ENCODE measurements around the gene UBE2R2.
"Not testable (repeated sequence)": the region's sequence is repeated elsewhere in the genome, so short reads cannot be mapped to it uniquely, and the experiment has no call there.

Gene UBE2R2

GRCh38 chr9:33816327-33817252 lies at the start of gene UBE2R2:
UBE2R2 (plus strand) TSS chr9:33817160; CDS start chr9:33817758, 598 bp downstream.
- DNase-seq (ENCODE audit: low read depth in 2 of 2, low spot score in 1 of 2): peak; percentile 86

DNA sequence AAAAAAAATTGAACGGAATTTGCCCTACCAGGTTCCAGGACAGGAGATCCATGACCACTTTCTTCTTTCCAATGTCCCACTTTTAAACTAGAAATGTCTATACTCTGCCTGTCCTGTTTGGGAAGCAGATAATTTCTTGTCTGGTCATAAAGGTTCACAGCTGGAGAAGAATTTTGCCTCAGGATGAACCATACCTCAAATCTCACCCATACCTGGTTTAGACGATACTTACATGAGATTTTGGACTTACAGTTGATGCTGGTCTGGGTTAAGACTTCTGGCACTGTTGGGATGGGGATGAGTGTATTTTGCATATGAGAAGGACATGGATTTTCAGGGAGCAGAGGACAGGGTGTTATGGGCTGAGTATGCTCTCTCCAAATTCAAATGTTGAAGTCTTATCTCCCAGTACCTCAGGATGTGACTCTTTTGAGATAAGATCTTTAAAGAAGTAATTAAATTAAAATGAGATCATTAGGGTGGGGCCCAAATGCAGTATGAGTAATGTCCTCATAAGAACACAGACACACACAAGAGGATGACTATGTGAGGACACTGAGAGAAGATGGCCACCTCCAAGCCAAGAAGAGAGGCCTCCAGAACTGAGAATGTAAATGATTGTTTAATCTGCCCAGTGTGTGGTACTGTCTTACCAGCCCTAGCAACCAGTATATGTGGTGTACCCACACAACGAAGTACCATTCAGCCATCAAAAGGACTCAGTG lies 46.6 kb upstream of the UBE2R2 start:
- not testable (repeated sequence) for DNase-seq (ENCODE audit: low read depth in 2 of 2, low spot score in 1 of 2)

DNA sequence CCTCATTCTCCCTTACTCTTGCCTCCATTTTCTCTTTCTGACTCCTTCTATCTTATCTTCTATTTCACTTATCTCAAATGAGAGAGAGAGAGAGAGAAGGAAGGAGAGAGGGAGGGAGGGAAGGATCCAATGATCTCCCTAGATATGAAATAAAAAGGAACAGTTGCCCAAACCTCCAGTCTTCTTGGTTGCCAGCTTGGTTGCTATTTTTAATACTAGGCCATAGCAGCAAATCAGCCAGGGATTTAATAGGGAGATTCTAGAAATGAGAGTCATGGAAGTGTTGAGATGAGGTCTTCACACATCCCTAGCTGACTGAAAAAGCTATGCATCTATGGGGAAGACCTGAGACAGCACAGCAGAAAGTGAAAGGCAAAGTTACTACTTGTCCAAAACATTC lies 43.8 kb upstream of the UBE2R2 start:
- not testable (repeated sequence) for DNase-seq (ENCODE audit: low read depth in 2 of 2, low spot score in 1 of 2)

- DNase-seq (ENCODE audit: low read depth in 2 of 2, low spot score in 1 of 2): not testable (repeated sequence)
Observed at GRCh38 chr9:33774074-33774659, 42.8 kb upstream of the UBE2R2 start.

GRCh38 chr9:33776578-33776977 lies 40.4 kb upstream of the UBE2R2 start:
- DNase-seq (ENCODE audit: low read depth in 2 of 2, low spot score in 1 of 2): no peak

DNA sequence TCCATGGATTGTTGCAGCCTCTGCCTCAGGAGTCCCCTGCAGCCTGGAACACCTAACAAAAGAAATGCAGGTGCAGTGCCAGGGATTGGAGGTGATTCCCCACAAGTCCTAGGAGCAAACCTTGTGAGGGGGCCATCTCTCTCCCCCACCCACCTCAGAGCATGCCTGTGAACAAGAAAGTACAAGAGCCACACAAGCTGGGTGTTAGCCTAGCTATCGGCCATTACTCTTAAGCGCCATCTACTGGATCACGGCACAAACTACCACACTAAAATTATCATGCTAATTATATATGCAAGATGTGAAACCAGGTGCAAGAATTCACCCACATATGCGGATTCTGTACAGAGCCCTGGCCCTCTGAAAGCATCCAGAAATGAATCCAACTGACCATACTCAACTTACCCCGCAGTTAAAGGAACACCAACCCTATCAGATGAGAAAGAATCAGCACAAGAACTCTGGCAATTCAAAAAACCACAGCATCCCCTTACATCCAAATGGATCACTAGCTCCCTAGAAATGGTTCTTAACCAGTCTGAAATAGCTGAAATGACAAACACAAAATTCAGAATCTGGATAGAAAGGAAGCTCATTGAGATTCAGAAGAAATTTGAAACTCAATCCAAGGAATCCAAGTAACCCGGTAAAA lies 38.1 kb upstream of the UBE2R2 start:
- peak; percentile 4 to 9 for DNase-seq (ENCODE audit: low read depth in 2 of 2, low spot score in 1 of 2)

- DNase-seq (ENCODE audit: low read depth in 2 of 2, low spot score in 1 of 2): no peak
Observed at GRCh38 chr9:33780276-33780675, 36.7 kb upstream of the UBE2R2 start.

DNA sequence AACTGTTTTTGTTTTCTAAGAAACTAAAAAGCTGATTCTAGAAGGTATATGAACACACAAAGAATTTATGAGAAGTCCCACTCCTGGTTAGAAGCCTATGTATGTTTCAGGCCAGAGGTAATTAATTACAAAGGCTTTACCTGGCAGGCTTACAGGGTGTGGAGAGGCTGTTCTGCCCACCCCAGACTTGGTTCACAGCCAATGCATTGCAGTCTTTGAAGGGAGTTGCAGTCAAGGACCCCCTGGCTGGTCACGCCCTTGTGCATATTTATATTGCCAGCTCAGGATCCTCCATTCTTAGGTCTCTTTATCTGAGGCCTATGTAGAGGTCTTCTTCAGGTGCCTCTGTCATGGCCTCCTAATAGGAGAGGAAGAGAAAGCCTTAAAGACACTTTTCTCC lies 35.2 kb upstream of the UBE2R2 start:
- DNase-seq (ENCODE audit: low read depth in 2 of 2, low spot score in 1 of 2): no peak

DNA sequence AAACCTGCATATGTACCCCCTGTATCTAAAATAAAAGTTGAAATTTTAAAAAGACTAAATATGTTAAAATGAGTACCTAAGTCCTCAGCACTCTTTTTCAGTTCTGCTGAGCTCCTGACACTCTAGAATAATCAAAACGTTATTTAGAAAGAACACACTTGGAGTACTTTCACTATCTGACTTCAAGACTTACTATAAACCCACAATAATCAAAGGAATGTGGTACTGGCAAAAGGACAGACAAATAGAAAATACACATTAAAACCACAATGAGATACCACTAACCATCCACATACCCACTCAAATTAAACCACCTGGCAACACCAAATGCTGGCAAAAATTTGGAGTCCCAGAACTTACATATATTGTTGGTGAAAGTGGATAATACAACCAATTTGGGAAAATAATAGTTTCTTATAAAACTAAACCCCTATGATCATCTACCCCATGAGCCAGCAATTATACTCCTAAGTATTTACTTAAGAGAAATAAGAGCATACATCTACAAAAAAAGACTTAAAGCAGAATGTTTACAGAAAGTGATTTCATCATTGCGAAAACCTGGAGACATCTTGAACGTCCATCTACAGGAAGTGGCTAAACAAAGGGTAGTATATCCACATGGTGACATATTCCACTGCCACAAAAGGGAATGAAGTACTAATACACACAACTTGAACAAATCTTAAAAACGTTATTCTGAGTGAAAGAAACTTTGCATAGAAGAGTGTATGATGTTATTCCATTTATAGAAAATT lies 34.4 kb upstream of the UBE2R2 start:
- DNase-seq (ENCODE audit: low read depth in 2 of 2, low spot score in 1 of 2): no peak

DNA sequence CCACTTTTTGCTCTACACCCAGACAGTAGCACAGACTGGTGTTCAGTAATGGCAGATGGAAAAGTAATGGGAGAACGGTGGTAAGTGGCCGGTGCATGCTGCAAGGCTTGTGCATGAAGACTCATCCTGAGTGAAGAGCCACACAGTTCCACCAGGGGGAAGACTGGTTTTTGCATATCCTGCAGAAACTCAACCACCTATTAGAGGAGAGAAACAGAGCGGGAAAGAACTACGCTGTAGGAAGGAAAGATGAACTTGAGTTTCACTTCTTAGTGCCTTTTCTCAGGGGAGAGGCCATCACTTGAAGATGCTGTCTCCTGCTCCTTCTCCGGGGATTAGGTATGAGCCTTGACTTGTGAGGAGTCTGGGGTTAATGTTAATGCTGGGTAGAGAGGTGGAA lies 31.0 kb upstream of the UBE2R2 start:
- no peak for DNase-seq (ENCODE audit: low read depth in 2 of 2, low spot score in 1 of 2)

DNA sequence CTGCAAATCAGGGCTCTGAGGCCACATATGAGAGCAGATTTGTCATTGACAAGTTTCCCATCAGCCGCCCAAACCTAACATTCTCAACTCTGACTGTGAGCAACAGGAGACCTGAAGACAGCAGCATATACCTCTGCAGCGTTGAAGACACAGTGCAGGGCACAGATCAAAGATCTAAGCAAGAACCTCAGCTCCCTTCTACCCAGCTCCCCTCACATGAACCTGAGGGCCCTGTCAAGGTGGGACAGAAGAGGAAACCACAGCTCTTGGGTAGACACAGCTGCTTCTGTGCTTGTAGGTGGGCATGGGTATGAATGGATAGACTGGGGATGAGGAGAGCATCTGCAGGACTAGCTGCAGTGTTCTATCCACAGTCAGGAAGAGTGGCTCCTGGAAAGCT lies 30.3 kb upstream of the UBE2R2 start:
- no peak for DNase-seq (ENCODE audit: low read depth in 2 of 2, low spot score in 1 of 2)

DNA sequence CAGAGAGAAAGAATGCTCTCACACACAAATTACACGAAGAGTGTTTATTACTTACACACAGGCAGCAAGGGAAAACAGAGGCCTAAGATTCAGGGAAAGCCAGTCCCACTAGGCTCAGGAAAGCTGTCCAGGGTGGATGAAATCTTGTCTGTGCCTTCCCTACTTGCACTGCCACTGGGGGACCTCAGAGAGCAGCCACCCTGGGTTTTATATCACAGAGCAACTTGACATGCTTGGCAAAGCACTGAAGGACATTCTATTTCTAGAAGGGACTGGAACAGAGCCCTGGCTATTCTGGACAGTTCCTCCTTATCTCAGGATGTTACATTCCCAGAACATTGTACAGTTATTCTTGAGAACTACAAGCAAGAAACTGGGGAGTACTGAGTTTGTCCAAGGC lies 29.1 kb upstream of the UBE2R2 start:
- no peak for DNase-seq (ENCODE audit: low read depth in 2 of 2, low spot score in 1 of 2)

DNA sequence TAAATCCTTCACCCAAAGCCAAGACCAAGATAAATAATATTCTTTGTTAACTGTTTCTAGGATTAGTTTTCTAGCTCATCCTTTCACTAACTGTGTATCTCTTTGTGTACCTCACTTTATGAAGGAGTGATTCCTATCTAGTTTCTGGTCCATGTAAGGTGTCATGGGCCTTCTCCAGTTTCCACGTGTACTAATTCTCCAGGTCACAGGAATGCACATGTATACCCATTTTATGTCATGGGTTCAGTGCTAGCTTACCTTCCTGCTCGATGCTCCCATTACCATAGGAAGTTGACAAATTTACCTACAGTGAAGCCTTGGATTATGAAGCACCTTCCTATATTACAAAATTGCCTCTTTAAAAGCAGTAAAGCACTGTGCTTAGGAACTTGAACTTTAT lies 27.5 kb upstream of the UBE2R2 start:
- not testable (repeated sequence) for DNase-seq (ENCODE audit: low read depth in 2 of 2, low spot score in 1 of 2)

GRCh38 chr9:33791117-33791516 lies 25.8 kb upstream of the UBE2R2 start:
- DNase-seq (ENCODE audit: low read depth in 2 of 2, low spot score in 1 of 2): no peak

- not testable (repeated sequence) for DNase-seq (ENCODE audit: low read depth in 2 of 2, low spot score in 1 of 2)
Observed at GRCh38 chr9:33793496-33793895, 23.5 kb upstream of the UBE2R2 start.

DNA sequence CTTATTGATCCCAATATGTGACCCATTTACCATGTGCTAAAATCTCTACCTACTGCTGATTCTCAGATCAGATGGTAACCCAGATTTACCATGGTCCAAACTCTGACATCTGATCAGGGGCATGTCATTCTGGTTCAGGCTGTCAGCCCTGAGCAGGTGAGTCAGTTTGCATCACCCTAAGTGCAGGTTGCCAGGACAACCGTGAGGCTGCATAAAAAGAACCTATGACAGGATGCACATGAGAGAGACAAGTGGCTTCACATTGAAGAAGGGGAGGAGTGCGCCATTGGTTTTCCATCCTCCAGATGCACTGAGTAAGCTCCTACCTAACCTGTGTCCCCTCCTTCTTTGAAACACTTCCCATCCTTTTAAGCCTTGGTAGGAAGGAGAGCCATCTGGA lies 22.4 kb upstream of the UBE2R2 start:
- DNase-seq (ENCODE audit: low read depth in 2 of 2, low spot score in 1 of 2): no peak

DNA sequence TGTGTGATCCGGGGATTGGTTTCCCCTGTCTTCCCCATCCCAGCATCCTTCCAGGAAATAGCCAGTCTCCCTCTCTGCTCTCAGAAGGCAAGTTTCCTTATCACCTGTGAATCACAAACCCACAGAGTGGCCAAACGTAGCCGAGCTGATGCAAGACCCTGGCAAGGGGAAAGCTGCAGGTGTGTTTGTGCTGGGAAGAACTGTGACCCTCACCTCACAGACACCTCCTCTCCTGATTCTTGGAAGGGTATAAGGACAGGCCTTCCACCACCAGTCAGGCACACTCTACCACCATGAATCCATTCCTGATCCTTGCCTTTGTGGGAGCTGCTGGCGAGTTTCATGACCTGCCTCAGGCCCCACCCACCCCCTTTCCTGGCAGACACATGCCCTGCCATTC lies 21.7 kb upstream of the UBE2R2 start, which contains the start of gene PRSS3:
Gene PRSS3 (plus strand): TSS at position 281 of the 400 bp plus-strand sequence. CDS start 13 bp downstream, at position 294.
- no peak for DNase-seq (ENCODE audit: low read depth in 2 of 2, low spot score in 1 of 2)

DNA sequence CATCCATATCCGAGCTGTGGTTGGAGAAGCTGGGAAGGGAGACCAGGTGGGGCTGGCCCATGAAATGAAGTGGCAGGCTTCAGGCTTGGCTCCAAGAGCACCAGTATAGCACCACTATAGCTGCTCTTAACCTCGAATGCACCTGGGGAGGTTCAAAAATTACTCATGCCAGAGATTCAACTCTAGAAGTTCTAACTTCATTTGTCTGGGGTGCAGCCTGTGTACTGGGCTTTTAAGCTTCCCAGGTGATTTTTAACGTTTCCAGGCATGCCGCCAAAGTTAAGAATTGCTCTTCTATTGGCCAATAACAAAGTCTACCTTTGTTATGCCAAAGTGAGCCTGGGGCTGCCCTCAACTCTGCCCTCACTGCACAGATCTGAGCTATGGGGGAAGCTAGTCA lies 21.1 kb upstream of the UBE2R2 start:
- no peak for DNase-seq (ENCODE audit: low read depth in 2 of 2, low spot score in 1 of 2)

DNA sequence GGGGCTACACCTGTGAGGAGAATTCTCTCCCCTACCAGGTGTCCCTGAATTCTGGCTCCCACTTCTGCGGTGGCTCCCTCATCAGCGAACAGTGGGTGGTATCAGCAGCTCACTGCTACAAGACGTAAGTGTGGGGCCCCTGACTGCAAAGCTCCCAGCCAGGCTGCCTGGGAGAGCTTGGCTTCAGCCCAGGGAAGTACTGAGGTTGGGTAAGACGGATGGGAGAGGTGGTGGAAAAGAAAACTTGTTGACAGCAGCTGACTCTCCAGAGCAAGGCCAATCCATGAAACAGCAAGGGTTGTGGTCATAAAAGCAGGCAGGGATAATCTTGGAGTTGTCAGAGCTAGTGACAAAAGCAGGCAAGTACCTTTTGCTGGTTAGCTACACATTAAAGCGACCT lies 20.3 kb upstream of the UBE2R2 start:
- DNase-seq (ENCODE audit: low read depth in 2 of 2, low spot score in 1 of 2): not testable (repeated sequence)

DNA sequence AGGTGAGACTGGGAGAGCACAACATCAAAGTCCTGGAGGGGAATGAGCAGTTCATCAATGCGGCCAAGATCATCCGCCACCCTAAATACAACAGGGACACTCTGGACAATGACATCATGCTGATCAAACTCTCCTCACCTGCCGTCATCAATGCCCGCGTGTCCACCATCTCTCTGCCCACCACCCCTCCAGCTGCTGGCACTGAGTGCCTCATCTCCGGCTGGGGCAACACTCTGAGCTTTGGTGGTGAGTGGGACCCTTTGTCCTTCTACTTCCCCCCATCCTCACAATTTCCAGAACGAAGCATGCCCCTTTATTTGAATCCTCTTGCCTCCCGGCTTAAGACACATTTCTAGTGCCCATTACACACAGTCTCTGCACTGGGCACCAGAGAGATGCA lies 19.1 kb upstream of the UBE2R2 start:
- no peak for DNase-seq (ENCODE audit: low read depth in 2 of 2, low spot score in 1 of 2)

DNA sequence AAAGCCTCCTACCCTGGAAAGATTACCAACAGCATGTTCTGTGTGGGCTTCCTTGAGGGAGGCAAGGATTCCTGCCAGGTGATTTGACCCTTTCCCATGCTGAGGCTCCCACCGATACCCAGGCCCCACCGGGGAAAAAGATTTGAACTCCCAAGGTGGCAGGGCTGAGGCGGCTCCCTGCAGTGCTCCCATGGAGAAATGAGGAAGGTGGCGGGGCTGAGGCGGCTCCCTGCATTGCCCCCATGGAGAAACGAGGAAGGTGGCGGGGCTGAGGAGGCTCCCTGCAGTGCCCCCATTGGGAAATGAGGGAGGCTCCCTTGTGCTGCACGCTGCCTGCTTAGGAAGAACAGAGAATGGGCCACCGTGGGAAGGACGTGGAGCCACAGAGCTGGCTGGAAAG lies 18.4 kb upstream of the UBE2R2 start:
- DNase-seq (ENCODE audit: low read depth in 2 of 2, low spot score in 1 of 2): no peak

Measured in stimulated activated CD8-positive, alpha-beta memory T cell treated with anti-CD3 and anti-CD28 coated beads, Interleukin-4, amount 100 ng/mL, for 1 hour (primary cell).